DMS53 treated with DMSO at 0.1 percent for 48 hours (cell line): ENCODE data around the gene CT55.
"Not testable (repeated sequence)": the region's sequence is repeated elsewhere in the genome, so short reads cannot be mapped to it uniquely, and the experiment has no call there.

Source experiments
- DNase-seq: peaks from one replicate; lab custom pipeline; 2025; ENCODE audit not compliant: unreplicated experiment; lab: John Stamatoyannopoulos, UW

The CT55 gene, protein sequence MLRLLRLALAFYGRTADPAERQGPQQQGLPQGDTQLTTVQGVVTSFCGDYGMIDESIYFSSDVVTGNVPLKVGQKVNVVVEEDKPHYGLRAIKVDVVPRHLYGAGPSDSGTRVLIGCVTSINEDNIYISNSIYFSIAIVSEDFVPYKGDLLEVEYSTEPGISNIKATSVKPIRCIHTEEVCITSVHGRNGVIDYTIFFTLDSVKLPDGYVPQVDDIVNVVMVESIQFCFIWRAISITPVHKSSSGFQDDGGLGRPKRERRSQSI

DNA sequence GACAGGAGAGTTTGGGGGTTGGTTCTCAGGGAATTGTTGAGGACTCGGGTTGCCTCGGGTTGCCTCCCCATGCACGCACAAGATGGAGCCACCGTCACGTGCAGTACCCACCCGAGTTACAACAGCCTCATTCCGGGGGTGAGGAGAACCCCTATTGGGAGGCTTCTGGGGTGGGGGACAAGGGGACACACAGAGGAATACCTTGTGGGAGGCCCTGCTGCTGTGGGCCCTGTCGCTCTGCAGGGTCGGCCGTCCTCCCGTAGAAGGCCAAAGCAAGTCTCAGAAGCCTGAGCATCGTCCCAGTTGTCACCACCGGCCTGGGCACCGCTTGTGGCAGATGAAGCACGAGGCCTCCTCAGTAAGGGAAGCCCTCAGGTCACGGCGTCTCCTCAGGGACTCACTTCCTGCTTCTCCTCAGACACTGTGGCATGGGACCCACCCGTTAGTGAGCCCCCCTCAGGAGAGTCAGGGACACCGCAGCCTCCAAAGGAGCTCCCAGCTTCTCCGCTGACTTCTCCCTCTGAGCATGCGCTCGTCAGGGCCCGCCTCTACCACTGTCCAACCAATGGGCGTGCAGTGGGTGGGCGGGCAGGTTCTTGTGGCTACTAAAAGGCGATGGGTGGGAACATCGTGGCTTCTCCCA, at the start of gene CT55:
Gene CT55, minus strand, starts transcription at position 522 of the 643 bp plus-strand sequence. Its CDS starts 227 bp downstream, at position 295.
- DNase-seq, result no peak

DNA sequence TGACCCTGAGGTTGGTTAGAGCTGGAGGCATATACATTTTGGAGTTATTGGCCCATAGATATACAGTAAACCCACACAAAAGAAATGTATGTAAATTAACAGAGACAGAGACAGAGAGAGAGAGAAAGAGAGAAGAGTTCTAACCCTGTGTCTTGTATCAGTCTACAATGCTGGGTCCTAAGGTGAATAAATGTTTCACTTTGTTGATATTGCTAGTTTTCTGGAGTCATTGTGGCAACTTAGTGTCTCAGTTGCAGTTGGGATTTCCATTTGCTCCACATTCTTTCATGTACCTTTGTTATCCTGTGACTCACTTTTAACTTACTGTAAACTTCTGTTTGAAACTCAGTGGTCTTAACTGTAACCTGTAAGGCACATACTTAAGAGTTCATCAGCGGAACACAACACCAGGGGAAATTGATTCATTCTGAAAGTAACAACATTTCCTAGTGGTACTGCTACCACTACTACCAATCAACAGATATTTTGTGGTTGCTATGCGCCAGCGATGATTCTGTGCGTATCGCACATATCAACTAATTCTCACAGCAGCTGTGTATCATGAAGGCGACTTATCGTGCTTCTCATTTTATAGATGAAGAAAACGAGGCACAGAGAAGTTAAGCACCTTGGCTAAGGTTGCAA, 42.1 kb upstream of the CT55 start:
- no peak for DNase-seq

DNA sequence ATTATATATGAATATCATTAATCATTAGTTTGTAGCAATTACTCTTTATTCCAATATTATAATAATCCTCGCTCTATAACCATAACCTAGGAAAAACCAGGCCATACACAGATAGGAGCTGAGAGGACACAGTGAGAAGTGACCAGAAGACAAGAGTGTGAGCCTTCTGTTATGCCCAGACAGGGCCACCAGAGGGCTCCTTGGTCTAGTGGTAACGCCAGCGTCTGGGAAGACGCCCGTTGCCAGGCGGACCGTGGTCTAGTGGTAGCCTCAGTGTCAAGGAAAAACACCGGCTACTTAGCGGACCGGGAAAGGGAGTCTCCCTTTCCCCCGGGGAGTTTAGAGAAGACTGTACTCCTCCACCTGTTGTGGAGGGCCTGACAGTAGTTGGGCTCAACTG, 35.2 kb upstream of the CT55 start:
- DNase-seq, result peak; percentile 0

DNA sequence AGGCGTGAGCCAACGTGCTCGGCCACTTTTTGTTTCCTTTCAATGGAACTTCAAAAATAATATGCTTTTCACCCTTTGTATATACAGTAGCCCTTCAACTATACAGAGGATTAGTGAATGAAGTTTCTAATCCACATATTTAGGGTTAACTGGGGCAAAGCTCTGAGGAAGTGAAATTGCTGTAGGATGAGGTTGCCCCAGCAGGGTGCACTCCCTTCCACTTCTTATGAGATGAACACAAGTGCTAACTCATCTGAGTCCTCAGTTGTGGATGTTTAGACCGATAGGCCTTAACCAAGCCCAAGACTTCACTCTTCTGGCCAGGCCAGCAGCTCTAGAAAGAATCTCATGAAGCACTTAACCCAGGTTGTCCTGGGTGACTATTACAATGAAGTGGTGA, 29.1 kb upstream of the CT55 start:
- DNase-seq, result no peak

DNA sequence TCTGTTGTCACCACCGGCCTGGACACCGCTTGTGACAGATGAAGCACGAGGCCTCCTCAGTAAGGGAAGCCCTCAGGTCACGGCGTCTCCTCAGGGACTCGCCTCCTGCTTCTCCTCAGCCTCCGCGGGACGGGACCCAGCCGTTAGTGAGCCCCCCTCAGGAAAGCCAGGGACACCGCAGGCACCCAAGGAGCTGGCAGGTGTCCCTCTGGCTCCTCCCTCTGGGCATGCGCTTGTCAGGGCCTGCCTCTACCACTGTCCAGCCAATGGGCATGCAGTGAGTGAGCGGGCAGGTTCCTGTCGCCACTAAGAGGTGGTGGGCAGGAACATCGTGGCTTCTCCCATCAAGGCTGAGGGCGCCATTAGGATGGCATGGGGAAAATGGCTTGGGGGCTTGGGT, 23.5 kb upstream of the CT55 start:
- DNase-seq, result no peak

DNA sequence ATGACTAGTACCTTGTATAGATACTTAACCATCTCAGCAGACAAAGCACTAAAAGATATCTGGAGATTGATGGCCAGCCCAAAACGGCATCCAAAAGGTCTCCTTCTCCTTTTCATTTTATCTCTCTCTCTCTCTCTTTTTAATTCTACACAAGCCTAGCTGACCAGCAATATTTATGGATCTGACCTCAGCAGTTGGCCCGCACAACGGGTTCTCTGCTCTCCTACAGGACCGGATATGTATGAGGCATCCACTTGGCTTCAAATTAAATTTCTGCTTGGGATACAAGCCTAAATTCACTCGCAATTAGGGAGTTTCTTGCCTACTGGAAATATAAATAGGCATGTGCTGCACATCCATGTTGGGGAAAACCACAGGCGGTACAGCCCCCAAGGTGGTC, 22.5 kb upstream of the CT55 start:
- no peak for DNase-seq

DNA sequence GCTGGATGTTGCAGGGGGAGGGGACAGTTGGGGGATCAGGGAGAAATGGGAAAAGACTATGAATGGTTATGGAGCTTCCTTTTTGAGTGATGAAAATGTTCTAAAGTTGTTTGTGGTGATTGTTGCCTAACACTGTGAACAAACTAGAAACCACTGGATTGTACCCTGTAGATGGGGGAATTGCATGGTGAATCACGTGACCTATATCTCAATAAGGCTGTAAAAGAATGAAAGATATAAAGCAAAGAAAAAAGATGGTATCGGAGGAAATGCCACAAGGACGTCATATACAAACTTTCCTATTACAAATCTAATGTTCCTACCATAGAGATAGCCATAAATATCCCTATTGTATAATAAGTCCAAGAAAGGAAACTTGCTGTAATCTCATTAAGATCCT, 20.6 kb upstream of the CT55 start:
- DNase-seq, result no peak

DNA sequence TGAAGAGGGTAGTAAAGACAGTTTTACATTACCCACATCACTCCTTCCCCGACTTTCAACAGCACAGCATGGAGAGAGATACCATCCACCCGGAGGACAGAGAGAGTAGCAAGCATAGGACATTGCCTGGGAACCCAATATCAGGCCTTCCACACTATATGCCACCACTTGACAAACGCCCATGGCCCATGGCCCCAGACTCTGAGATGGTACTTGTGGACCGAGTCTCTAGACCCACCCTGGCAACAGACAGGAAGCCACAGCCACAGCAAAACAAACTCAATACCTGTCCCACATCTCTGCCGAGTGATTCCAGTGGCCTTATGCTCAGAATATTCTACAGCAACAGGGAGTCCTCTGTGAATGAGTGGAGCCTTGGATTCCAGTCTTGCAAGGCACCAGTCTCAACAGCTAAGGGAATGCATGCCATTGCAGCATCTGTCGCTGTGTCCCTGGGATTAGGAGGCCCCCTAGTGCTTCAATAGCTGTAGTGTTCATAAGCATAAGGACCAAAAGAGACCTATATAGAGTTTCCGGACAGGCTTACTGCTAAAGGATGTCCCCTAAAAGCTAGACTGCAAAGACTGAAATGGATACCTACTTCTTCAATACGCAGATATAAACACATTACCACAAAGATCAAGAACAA, 14.7 kb upstream of the CT55 start:
- DNase-seq, result peak; percentile 49

DNA sequence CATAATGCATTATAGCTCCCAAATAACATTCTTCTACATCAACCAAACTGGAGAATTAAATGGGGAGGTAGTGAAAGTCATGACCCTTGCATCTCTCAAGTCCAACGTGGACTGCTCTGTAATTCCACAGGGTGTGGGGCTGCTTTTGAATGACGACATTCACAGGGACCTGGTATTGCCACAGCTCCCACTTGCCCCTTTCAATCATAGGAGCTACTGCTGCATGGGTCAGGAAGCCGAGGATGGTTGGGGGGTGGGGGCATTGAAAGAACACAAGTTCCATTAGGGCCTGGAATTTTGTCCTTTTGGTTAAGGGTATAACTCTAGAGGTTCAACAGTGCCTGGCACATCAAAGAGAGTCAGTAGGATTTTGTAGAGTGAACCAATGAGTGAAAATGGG, 7.4 kb upstream of the CT55 start:
- DNase-seq, result no peak

DNA sequence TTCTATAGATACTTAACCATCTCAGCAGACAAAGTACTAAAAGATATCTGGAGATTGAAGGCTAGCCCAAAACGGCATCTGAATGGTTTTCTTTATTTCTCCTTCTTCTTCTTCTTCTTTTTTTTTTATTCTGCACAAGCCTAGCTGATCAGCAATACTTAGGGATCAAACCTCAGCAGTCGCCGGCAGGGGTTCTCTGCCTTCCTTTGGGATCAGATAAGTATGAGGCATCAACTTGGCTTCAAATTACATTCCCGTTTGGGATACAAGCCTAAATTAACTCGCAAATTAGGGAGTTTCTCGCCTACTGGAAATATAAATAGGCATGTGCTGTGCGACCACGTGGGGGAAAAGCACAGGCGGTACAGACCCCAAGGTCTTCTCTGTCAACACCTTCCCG, 730 bp downstream of the CT55 start:
- DNase-seq, result no peak

DNA sequence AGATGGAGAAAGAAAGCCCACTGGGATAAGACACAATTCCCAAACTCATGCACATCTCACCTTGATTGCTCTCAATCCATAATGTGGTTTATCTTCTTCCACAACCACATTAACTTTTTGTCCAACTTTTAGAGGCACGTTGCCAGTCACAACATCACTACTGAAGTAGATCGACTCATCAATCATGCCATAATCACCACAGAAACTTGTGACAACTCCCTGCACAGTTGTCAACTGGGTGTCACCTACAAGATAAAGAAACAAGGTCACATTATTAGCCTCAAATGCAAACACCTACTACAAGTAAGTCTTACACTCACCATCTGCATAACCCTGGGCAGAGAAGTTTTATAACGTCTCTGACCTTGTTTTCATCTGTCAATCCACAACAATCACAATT, 1.7 kb downstream of the CT55 start:
- DNase-seq, result not testable (repeated sequence)

DNA sequence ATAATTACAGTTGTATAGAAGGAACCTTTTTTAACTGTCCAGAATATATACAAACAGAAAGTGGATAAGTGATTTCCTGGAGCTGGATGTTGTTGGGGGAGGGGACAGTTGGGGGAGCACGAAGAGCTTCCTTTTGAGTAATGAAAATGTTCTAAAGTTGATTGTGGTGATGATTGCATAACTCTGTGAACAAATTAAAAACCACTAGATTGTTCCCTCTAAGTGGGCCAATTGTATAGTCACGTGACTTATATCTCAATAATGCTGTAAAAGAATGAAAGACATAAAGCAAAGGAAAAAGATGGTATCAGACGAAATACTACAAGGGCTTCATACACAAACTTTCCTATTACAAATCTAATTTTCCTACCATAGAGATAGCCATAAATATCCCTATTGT, 2.7 kb downstream of the CT55 start:
- DNase-seq, result no peak

DNA sequence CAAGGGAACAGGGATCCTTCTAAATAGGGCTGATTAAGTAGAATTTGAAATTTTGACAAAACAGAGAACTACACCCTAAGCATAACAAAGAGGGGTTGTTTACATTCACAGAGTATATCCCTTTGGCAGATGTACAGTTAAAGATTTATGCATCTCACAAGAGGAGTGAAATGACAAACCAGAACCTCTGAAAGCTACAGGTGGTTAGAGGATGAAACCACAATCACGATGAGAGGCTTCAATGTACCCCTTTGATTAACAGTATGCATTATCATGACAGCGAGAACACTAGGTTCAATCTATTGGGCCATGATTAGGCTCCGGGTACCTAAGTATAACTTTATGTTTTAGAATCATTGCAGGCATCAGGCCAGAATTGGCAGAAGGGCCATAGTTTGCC, 16.5 kb downstream of the CT55 start:
- not testable (repeated sequence) for DNase-seq

DNA sequence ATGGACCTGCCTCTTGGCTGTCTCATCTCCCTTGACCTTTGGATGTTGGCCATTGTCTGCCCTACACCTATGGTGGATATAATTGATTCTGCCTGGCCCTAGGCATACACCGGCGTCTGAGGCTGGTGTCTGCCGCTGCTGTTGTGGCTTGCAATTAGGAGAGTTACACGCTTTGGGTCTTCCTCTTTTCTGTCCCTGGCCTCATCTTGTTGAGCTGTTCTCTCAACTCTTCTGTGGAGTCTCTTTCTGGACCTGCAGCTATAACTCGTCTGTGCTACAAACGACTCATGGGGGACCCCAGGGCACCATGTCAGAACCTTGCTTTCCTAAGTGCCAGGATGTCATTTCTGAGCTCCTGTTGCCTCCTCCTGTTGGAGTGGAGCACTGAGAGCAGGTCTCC, 45.1 kb downstream of the CT55 start:
- not testable (repeated sequence) for DNase-seq

DNA sequence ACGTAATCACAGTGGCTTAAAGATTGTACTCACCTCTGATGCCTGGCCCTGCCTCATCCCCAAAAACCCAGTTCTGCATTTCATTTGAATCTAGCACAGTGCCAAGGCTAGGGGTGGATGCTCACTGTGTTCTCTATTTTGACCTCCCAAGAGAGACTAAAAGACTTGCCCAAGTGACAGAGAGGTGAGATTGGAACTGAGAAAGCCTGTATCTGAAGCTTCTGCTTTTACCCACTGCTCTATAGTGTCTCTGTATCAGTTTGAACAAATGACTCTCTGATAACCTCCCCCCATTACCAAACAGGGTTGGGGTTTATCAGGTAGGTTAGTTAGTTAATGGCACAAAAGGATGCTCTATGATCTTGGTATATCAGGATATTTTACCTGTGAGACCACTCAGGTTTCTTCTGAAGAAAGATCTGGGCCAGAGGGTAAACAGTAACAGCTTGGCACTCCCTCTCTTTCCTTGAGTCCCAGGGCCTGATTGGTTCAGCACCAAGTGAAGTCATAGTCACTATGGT, 51.1 kb downstream of the CT55 start, which contains the start of gene ETDB:
Gene ETDB, minus strand, starts transcription at position 471 of the 521 bp plus-strand sequence. CDS start 1,265 bp downstream, outside the sequence.
- not testable (repeated sequence) for DNase-seq

DNA sequence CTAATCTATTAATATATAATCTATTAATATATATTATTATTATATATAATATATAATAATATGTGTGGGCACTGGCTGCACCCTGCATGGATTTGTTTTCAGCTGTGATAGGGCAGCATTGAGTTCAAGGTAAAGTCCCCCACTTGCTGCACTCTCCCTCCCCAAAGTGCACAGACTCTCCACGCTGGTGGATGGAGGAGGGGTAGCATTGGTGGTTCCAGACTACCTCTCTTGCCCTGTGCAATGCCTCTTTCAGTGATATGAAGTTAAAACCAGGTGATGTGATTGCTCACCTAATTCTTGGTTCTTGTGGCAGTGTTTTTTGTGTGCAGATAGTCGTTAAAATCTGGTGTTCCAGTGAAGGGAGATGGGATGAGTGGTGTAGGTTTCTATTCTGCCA, 55.1 kb downstream of the CT55 start:
- not testable (repeated sequence) for DNase-seq

DNA sequence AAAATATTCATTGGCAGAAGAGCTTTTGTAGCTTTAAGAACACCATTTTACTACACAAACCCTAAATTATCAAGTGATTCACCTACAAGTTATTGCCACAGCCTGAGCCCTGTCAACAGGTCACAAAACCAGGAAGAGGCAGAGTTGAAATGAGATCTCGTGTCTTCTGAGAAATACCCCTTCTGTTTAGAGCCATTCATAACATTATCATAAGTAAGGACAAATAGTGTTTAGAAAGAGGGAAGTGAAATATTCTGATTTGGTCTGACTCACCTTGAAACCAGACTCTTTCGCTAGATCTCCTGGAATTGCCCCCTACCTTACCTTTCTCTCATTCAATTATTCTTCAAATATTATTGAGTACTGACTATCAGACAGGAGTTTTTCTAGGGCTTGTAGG, 56.8 kb downstream of the CT55 start:
- no peak for DNase-seq

DNA sequence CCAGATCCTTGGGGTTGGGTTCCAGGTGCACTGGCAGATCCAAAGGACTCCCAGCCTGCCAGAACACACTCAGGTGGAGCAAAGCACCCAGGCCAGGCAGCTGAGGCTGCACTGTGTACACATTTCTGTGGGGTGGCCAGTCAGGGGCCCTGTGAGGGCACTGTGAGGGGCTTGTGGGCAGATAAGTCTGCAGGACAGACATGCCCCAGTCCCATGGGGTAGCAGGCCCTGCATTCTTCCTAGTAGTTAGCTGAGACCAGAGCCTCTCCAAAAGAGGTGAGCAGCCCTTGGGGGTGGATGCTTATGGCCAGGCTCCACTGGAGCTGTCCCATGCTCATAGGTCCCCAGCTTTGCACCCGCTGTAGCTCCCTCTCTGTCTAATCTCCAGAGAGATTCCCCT, 58.5 kb downstream of the CT55 start:
- no peak for DNase-seq

DNA sequence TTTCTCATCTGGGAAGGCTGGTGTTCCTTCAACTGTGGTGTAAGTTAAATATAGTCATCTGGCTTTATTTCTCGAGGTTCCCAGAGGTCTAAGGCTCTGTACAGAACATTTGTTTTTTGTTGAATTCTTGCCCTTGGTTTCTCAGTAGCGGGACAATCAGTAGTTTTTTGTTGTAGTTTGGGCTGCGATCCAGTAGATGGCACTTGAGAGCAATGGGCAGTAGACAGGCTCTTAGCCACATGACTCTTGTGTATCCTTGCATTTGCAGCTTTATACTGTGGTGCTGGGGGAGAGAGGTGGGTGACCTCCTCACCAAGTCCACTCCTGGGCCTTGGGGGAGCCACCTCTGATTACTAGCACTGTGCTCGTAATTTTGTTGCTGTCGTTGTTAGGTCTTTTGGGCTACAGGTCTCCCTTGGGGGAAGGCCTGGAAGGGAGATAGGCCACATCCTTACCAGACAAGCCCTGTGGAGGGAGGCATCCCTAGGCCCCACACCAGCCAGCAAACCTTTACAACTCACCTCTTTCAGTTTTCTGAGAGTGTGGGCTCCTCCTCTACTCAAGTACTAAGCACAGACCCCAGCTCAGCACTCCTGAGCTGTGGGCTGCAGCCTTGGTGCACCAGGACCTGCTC, 59.0 kb downstream of the CT55 start:
- DNase-seq, result peak; percentile 37

DNA sequence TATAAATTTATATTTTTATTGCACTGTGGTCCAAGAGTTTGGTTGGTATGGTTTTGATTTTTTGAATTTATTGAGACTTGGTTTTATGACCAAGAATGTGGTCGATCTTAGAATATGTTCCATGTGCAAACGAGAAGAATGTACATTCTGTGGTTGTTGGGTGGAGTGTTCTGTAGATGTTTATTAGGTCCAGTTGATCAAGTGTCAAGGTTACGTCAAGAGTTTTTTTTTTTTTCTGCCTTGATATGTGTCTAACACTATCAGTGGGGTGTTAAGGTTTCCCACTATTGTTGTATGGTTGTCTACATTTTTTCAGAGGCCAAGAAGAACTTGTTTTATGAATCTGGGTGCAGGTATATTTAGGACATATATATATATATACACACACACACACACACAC, 61.6 kb downstream of the CT55 start:
- DNase-seq, result no peak
